Gastroesophageal sphincter (tissue), 4 donors: Measurements from ENCODE around the gene B4GALNT3. TPM values are rescaled to one million over a fixed set of nuclear protein-coding genes. Genes with fewer than 3 reads are reported as not detected.
A peak's percentile ranks its signal among the peaks of the same experiment; 100 is the strongest.
"Not testable (repeated sequence)": the region's sequence is repeated elsewhere in the genome, so short reads cannot be mapped to it uniquely, and the experiment has no call there.

Experiments used
- ATAC-seq: fragments of 150-250 bp; one replicate; pipeline ENCODE4 v1.9.1; 2016; ENCODE audit warnings: mild to moderate bottlenecking, moderate library complexity
- H3K27ac ChIP-seq, 4 donors: fragments of 200-600 bp; sonication (generic) in 3 of 4; 1 replicate in 3 of 4; 2 replicates in 1 of 4; pipeline ENCODE4 v1.5.1; 2016 to 2019
- H3K27me3 ChIP-seq: fragments of 200-600 bp; sonication (generic); one replicate; pipeline ENCODE4 v1.5.1; 2019
- H3K36me3 ChIP-seq, 2 donors: fragments of 200-600 bp; sonication (generic); one replicate each; pipeline ENCODE4 v1.5.1; 2019; ENCODE audit warnings: control low read depth in 1 of 2
- H3K4me1 ChIP-seq, 3 donors: fragments of 200-600 bp; sonication (generic); 1 replicate in 2 of 3; 2 replicates in 1 of 3; pipeline ENCODE4 v1.5.1; 2016 to 2019; ENCODE audit warnings: control low read depth in 2 of 3
- H3K4me3 ChIP-seq, 2 donors: fragments of 200-600 bp; sonication (generic); one replicate each; pipeline ENCODE4 v1.5.1; 2019; ENCODE audit warnings: mild to moderate bottlenecking in 1 of 2, moderate library complexity in 1 of 2
- H3K9me3 ChIP-seq, 3 donors: fragments of 200-600 bp; sonication (generic); one replicate each; pipeline ENCODE4 v1.5.1; 2017 to 2019; ENCODE audit warnings: control low read depth in 2 of 3
- CTCF ChIP-seq, 4 experiments: fragments of 200-600 bp in 2 of 4; fragments of 450-650 bp in 2 of 4; sonication (generic) in 1 of 4; IDR thresholded peaks; one replicate each; pipeline ENCODE4 v1.5.1; 2017 to 2019; ENCODE audit warnings: antibody characterized with exemption in 4 of 4, mild to moderate bottlenecking in 2 of 4, moderate library complexity in 2 of 4
- EP300 ChIP-seq: sonication (generic); formaldehyde crosslinking; IDR thresholded peaks from one replicate; pipeline ENCODE4 v1.6.1; 2017; ENCODE audit warnings: antibody characterized with exemption, mild to moderate bottlenecking
- POLR2A ChIP-seq, 2 donors: fragments of 450-650 bp; IDR thresholded peaks; one replicate each; pipeline ENCODE4 v1.6.1; 2017; ENCODE audit warnings: antibody characterized with exemption in 2 of 2, mild to moderate bottlenecking in 2 of 2, moderate library complexity in 1 of 2
- POLR2AphosphoS5 ChIP-seq: sonication (generic); formaldehyde crosslinking; IDR thresholded peaks from one replicate; pipeline ENCODE4 v1.6.1; 2017; ENCODE audit warnings: antibody characterized with exemption
- WGBS, 2 donors: methylation state at CpG; one replicate each; pipeline ENCODE4 v1.1.5; 2018; ENCODE audit warnings: low coverage in 1 of 2; 5-methylcytosine and 5-hydroxymethylcytosine counted together
- total RNA-seq, 4 donors: library from RNA; depleted of rRNA; stranded (reverse); fragments of >200 nt; gene quantifications; one replicate each; pipeline ENCODE4 v1.1.0, GENCODE V29; 2016

The B4GALNT3 gene
- total RNA-seq, 4 donors from 2014 or later, result 0.54 to 1.6 (median 1.4) TPM; not detected in 1

- no peak for ATAC-seq
- Histone ChIP-seq H3K9me3 (no peaks in the 10 kb centered on the region), H3K27ac (peak overlapping the region in 3 of 4 donors; percentile 65 to 73 (median 71)), H3K36me3 (no peaks in the 10 kb centered on the region), H3K4me3 (no peak overlapping the region), H3K27me3 (no peaks in the 10 kb centered on the region), H3K4me1 (peaks cover 0 to 68% (median 15%) of the 10 kb centered on the region in 3 donors)
- WGBS, 2 donors, result 47 to 50% methylated on average over 2 to 3 of the region's 3 CpGs
- no peak for TF ChIP-seq POLR2A (IDR thresholded peaks at IDR 0.05)
- no peak for TF ChIP-seq EP300
- TF ChIP-seq POLR2AphosphoS5, result no peak
- no peak for TF ChIP-seq CTCF (IDR thresholded peaks at IDR 0.05)
These were observed 114.9 kb downstream of the B4GALNT3 start for GRCh38 chr12:574475-575128.

GRCh38 chr12:575129-575502, 115.4 kb downstream of the B4GALNT3 start:
- ATAC-seq, result no peak
- WGBS, 2 donors, result 72 to 79% methylated on average over 5 to 6 of the region's 7 CpGs
- H3K27ac ChIP-seq, result peak overlapping the region in 3 of 4 donors; percentile 65 to 73 (median 71)
- TF ChIP-seq POLR2A (IDR thresholded peaks at IDR 0.05) (no peak), EP300 (no peak), CTCF (IDR thresholded peaks at IDR 0.05) (no peak), POLR2AphosphoS5 (no peak)
- H3K27me3 ChIP-seq, result no peaks in the 10 kb centered on the region
- H3K4me3 ChIP-seq, result no peak overlapping the region
- H3K4me1 ChIP-seq, result peaks cover 0 to 62% (median 15%) of the 10 kb centered on the region in 3 donors
- H3K36me3 ChIP-seq, result no peaks in the 10 kb centered on the region
- no peaks in the 10 kb centered on the region for H3K9me3 ChIP-seq

GRCh38 chr12:575948-576614, 116.3 kb downstream of the B4GALNT3 start:
- 18% methylated on average over 6 of the region's 39 CpGs; no CpG with 5 or more reads in 1 of the 2 donors for WGBS, 2 donors
- Histone ChIP-seq H3K36me3 (no peaks in the 10 kb centered on the region), H3K4me1 (peaks cover 0 to 53% (median 15%) of the 10 kb centered on the region in 3 donors), H3K27ac (peak overlapping the region in 3 of 4 donors; percentile 65 to 73 (median 71)), H3K4me3 (peak overlapping the region in 1 of 2 donors; percentile 20), H3K9me3 (no peaks in the 10 kb centered on the region), H3K27me3 (no peaks in the 10 kb centered on the region)
- peak; percentile 76 for ATAC-seq
- no peak for TF ChIP-seq POLR2AphosphoS5
- TF ChIP-seq CTCF (IDR thresholded peaks at IDR 0.05), result peak; percentile 99 to 100 (median 100)
- TF ChIP-seq POLR2A (IDR thresholded peaks at IDR 0.05), result no peak

- no peak for ATAC-seq
- peaks cover 0 to 47% (median 13%) of the 10 kb centered on the region in 3 donors for H3K4me1 ChIP-seq
- 83 to 89% methylated on average over 7 to 8 of the region's 14 CpGs for WGBS, 2 donors
- H3K36me3 ChIP-seq, result no peaks in the 10 kb centered on the region
- no peak for TF ChIP-seq CTCF (IDR thresholded peaks at IDR 0.05)
- TF ChIP-seq EP300, result no peak
- no peak for TF ChIP-seq POLR2A (IDR thresholded peaks at IDR 0.05)
- no peak for TF ChIP-seq POLR2AphosphoS5
- no peaks in the 10 kb centered on the region for H3K9me3 ChIP-seq
- no peak overlapping the region for H3K4me3 ChIP-seq
- H3K27me3 ChIP-seq, result no peaks in the 10 kb centered on the region
- H3K27ac ChIP-seq, result peak overlapping the region in 3 of 4 donors; percentile 65 to 73 (median 71)
These were observed 116.9 kb downstream of the B4GALNT3 start for GRCh38 chr12:576615-577110.

GRCh38 chr12:577994-578747, 118.4 kb downstream of the B4GALNT3 start:
- not testable (repeated sequence) for H3K9me3 ChIP-seq, H3K27me3 ChIP-seq, H3K36me3 ChIP-seq, ATAC-seq, H3K4me3 ChIP-seq, H3K27ac ChIP-seq
- WGBS, 2 donors, result 75 to 76% methylated on average over 13 to 17 of the region's 19 CpGs
- H3K4me1 ChIP-seq, result peaks cover 0 to 39% (median 9%) of the 10 kb centered on the region in 3 donors
